HG03439 (cell line): ENCODE data around the gene PRR15.

Source experiments
- ATAC-seq: cut with Tn5 transposase; IDR thresholded peaks from one replicate; pipeline ENCODE4 v1.9.1; 2021; ENCODE audit warnings: mild to moderate bottlenecking, moderate library complexity; ENCODE audit not compliant: unreplicated experiment

PRR15 gene

GRCh38 chr7:29567174-29567573 lies 3.5 kb downstream of the PRR15 start:
- no peak for ATAC-seq

- no peak for ATAC-seq
Measured at GRCh38 chr7:29569648-29570047, 6.0 kb downstream of the PRR15 start.

- no peak for ATAC-seq
Measured at GRCh38 chr7:29572558-29572957, 8.9 kb downstream of the PRR15 start.

- no peak for ATAC-seq
Measured at GRCh38 chr7:29573567-29573966, 9.9 kb downstream of the PRR15 start.

GRCh38 chr7:29574659-29575058 lies 11.0 kb downstream of the PRR15 start:
- no peak for ATAC-seq

- ATAC-seq = no peak
Measured at GRCh38 chr7:29587195-29587808, 23.7 kb downstream of the PRR15 start.

GRCh38 chr7:29588212-29588611 lies 24.6 kb downstream of the PRR15 start:
- ATAC-seq = no peak

- ATAC-seq = peak; percentile 76
Measured at GRCh38 chr7:29588900-29589696, 25.5 kb downstream of the PRR15 start.

- ATAC-seq = no peak
Measured at GRCh38 chr7:29592866-29593265, 29.2 kb downstream of the PRR15 start.

GRCh38 chr7:29593459-29593858 lies 29.8 kb downstream of the PRR15 start:
- ATAC-seq = no peak

- no peak for ATAC-seq
Measured at GRCh38 chr7:29596593-29597178, 33.1 kb downstream of the PRR15 start.

- no peak for ATAC-seq
Measured at GRCh38 chr7:29597266-29597665, 33.6 kb downstream of the PRR15 start.

- ATAC-seq = no peak
Measured at GRCh38 chr7:29598137-29598536, 34.5 kb downstream of the PRR15 start.

- ATAC-seq = no peak
Measured at GRCh38 chr7:29598613-29599012, 35.0 kb downstream of the PRR15 start.

GRCh38 chr7:29599026-29599425 lies 35.4 kb downstream of the PRR15 start:
- no peak for ATAC-seq

GRCh38 chr7:29600661-29601060 lies 37.0 kb downstream of the PRR15 start:
- no peak for ATAC-seq

GRCh38 chr7:29604052-29604451 lies 40.4 kb downstream of the PRR15 start:
- no peak for ATAC-seq

- ATAC-seq = no peak
Measured at GRCh38 chr7:29604702-29605101, 41.1 kb downstream of the PRR15 start.

- no peak for ATAC-seq
Measured at GRCh38 chr7:29605671-29606070, 42.0 kb downstream of the PRR15 start.

GRCh38 chr7:29606287-29606721 lies 42.7 kb downstream of the PRR15 start:
- no peak for ATAC-seq

- no peak for ATAC-seq
Measured at GRCh38 chr7:29606830-29607229, 43.2 kb downstream of the PRR15 start.

- no peak for ATAC-seq
Measured at GRCh38 chr7:29607259-29607658, 43.6 kb downstream of the PRR15 start.
